Activated naive CD4-positive, alpha-beta T cell treated with anti-CD3 and anti-CD28 coated beads, Interleukin-2, amount 50 U/mL, for 24 hours (primary cell): ENCODE data around the gene CSGALNACT2.

Source experiments
- H3K27ac Mint-ChIP-seq: one replicate; pipeline ENCODE4 v1.8.0; 2021; ENCODE audit warnings: mild to moderate bottlenecking, mixed read lengths
- H3K27me3 Mint-ChIP-seq: one replicate; pipeline ENCODE4 v1.8.0; 2021; ENCODE audit warnings: mixed read lengths
- H3K36me3 Mint-ChIP-seq: one replicate; pipeline ENCODE4 v1.8.0; 2021; ENCODE audit warnings: mixed read lengths
- H3K4me1 Mint-ChIP-seq: one replicate; pipeline ENCODE4 v1.8.0; 2021; ENCODE audit warnings: mixed read lengths
- H3K4me3 Mint-ChIP-seq: one replicate; pipeline ENCODE4 v1.8.0; 2021; ENCODE audit warnings: mild to moderate bottlenecking, mixed read lengths
- H3K9me3 Mint-ChIP-seq: one replicate; pipeline ENCODE4 v1.8.0; 2021; ENCODE audit warnings: mixed read lengths

Gene CSGALNACT2

GRCh38 chr10:43204943-43205671, 66.9 kb downstream of the CSGALNACT2 start:
- H3K4me1 Mint-ChIP-seq = peaks cover 7% of the 10 kb centered on the region
- H3K9me3 Mint-ChIP-seq = no peaks in the 10 kb centered on the region
- H3K27me3 Mint-ChIP-seq = no peaks in the 10 kb centered on the region
- no peaks in the 10 kb centered on the region for H3K36me3 Mint-ChIP-seq
- H3K27ac Mint-ChIP-seq = no peak overlapping the region
- H3K4me3 Mint-ChIP-seq = no peak overlapping the region

DNA sequence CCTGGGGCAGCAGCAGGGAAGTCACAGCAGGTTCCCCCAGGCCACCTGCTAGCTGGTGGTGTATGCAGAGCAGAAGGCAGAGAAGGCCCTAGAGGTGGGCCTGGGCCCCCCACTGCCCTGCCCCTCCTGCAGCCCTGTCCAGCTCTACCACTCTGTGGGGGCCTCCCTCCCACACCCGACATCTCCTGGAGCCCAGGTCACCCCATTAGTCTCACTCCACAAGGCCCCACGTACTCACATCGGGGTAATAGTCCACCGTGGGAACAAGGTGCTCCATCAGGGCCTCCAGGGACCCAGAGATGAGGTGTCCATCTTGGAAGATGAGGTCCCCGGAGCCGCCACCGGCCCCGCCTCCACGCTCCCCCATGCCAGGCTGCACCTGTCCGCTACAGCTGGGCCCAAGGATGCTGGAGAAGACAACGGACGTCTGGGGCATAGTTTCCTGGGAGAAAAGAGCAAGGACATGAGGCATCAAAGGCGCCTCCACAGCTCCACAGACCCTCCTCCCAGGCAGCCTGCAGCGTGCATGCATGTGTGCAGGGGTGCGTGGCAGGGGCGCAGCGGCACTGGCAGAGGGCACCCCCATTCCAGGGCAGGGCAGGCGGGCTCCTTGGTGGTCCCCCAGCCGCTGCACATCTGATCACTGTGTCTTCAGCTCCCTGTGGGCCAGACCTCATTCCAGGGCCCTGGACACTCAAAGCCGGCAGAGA, 67.6 kb downstream of the CSGALNACT2 start:
- H3K27ac Mint-ChIP-seq = no peak overlapping the region
- H3K4me1 Mint-ChIP-seq = peaks cover 7% of the 10 kb centered on the region
- no peak overlapping the region for H3K4me3 Mint-ChIP-seq
- H3K36me3 Mint-ChIP-seq = no peaks in the 10 kb centered on the region
- H3K9me3 Mint-ChIP-seq = no peaks in the 10 kb centered on the region
- H3K27me3 Mint-ChIP-seq = no peaks in the 10 kb centered on the region

DNA sequence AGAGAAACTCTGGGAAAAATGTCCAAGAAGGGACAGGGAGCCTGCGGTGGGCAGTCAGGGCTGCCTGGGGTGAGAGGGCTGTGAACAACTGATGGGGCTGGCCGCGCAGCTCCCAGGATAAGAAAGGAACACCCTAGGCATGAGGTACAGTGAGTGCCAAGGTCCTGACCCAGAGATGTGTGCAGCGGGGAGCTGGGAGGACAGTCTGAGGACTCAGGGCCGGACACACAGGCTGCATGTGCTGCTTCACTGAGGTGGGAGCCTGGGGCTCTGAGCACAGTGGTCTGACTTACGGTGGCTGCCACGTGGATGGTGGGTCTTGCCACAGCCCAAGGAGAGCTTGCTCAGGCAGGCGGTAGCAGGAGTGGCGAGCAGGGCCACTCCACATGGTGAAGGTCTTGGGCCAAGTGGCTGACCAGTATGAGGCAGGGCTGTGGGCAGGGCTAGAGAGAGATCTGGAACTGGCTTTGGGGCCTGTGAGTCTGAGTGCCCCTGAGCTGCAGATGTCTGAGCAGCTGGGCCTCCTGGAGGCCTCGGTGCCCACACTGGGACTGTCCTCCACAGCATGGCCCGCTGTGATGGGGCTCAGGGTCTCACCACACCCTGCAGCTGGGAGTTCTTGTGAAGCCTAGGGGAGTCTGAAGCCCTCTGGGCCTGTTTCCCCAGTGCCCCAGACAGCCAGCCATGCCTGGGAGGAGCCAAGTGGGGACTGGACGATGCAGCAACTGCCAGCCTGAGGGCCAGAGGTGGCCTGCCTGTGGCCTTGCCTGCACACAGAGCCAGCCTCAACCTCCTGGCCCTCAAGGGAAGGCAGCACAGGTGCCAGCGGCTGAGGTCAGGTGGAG, 68.4 kb downstream of the CSGALNACT2 start:
- no peaks in the 10 kb centered on the region for H3K27me3 Mint-ChIP-seq
- H3K4me1 Mint-ChIP-seq = peaks cover 4% of the 10 kb centered on the region
- no peaks in the 10 kb centered on the region for H3K36me3 Mint-ChIP-seq
- no peaks in the 10 kb centered on the region for H3K9me3 Mint-ChIP-seq
- no peak overlapping the region for H3K27ac Mint-ChIP-seq
- H3K4me3 Mint-ChIP-seq = no peak overlapping the region

- no peak overlapping the region for H3K27ac Mint-ChIP-seq
- H3K4me3 Mint-ChIP-seq = no peak overlapping the region
- no peaks in the 10 kb centered on the region for H3K9me3 Mint-ChIP-seq
- no peaks in the 10 kb centered on the region for H3K4me1 Mint-ChIP-seq
- no peaks in the 10 kb centered on the region for H3K36me3 Mint-ChIP-seq
- H3K27me3 Mint-ChIP-seq = no peaks in the 10 kb centered on the region
Measured at GRCh38 chr10:43208147-43209073, 70.2 kb downstream of the CSGALNACT2 start.

- Mint-ChIP-seq H3K9me3 (no peaks in the 10 kb centered on the region), H3K4me3 (no peak overlapping the region), H3K27me3 (no peaks in the 10 kb centered on the region)
Measured at GRCh38 chr10:43209074-43209455, 70.8 kb downstream of the CSGALNACT2 start.

DNA sequence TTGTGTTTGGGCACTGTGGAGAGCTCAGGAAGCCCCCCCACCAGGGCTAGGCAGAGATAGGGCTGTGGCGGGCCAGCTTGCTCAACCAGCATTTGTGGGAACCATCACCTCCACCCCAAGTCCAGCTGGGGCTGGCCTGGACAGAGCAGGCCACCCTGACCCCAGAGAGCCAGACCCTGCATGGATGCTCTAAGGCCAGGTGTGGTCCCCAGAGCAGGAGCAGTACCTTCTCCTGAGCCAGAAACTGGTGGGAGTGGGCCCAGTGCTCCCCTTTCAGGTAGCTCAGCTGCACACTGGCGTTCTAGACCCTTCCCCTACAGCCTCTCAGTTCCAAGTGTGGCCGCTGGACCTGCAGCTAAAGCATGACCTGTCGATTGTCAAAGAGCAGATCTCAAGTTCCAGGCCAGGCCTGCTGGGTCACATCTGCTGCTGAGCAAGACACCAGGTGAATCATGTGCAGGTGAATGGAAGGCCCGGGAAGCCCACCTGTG, 71.5 kb downstream of the CSGALNACT2 start:
- no peak overlapping the region for H3K27ac Mint-ChIP-seq
- H3K4me3 Mint-ChIP-seq = no peak overlapping the region
- no peaks in the 10 kb centered on the region for H3K27me3 Mint-ChIP-seq
- H3K4me1 Mint-ChIP-seq = no peaks in the 10 kb centered on the region
- H3K9me3 Mint-ChIP-seq = no peaks in the 10 kb centered on the region
- H3K36me3 Mint-ChIP-seq = no peaks in the 10 kb centered on the region

More at GRCh38 chr10:43209074-43209455, 70.8 kb downstream of the CSGALNACT2 start:
- Mint-ChIP-seq H3K36me3 (no peaks in the 10 kb centered on the region), H3K27ac (no peak overlapping the region), H3K4me1 (no peaks in the 10 kb centered on the region)

DNA sequence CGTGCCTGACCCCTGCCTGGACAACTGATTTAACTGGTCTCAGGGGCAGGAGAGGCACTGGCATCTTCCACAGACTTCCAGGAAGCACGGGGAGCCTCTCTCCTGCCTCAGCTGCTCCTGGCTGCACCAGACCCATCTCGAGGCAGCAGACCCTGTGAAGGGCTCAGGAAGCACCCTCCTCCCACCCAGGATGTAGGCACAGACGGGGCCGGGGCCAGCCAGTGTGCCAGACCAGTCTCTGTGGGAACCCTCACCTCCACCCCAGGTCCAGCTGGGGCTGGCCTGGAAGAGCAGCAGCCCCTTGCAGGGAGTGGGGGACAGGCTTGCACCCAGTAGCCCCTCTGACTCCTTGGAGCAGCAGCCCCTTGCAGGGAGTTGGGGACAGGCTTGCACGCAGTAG, 72.3 kb downstream of the CSGALNACT2 start:
- no peaks in the 10 kb centered on the region for H3K36me3 Mint-ChIP-seq
- H3K27me3 Mint-ChIP-seq = no peaks in the 10 kb centered on the region
- H3K9me3 Mint-ChIP-seq = no peaks in the 10 kb centered on the region
- H3K4me1 Mint-ChIP-seq = no peaks in the 10 kb centered on the region
- H3K4me3 Mint-ChIP-seq = no peak overlapping the region
- no peak overlapping the region for H3K27ac Mint-ChIP-seq

- Mint-ChIP-seq H3K27me3 (no peaks in the 10 kb centered on the region), H3K27ac (no peak overlapping the region), H3K4me3 (no peak overlapping the region), H3K9me3 (no peaks in the 10 kb centered on the region), H3K36me3 (no peaks in the 10 kb centered on the region), H3K4me1 (no peaks in the 10 kb centered on the region)
Measured at GRCh38 chr10:43211030-43211429, 72.8 kb downstream of the CSGALNACT2 start.

DNA sequence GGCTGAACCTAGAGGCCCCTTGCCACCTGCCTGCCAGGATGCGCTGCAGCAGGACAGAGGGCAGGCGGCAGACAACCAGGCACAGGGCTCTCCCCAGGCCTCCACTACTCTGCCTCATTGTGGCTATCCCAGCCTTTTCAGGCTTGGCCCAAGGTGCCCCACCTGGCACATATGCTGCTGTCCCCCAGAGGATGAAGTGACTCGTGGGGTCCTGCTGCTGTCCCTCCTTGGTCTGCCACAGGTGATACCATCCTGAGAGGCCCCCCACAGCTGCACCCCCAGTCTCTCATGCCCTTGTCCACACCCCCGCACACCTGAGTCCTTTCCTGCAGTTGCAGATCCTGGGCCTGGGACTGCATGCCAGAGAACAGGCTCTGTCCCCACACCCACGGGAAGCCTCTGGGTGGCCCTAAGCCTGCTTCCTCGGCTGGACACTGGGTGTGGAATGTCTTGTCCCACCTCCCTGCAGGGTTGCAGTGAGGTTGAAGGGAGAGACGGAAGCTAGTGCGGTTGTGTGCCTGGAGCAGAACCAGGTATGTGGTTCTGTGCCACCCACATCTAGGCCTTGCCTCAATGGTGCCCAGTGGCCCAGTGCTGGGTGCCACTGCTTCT, 73.3 kb downstream of the CSGALNACT2 start:
- no peak overlapping the region for H3K4me3 Mint-ChIP-seq

DNA sequence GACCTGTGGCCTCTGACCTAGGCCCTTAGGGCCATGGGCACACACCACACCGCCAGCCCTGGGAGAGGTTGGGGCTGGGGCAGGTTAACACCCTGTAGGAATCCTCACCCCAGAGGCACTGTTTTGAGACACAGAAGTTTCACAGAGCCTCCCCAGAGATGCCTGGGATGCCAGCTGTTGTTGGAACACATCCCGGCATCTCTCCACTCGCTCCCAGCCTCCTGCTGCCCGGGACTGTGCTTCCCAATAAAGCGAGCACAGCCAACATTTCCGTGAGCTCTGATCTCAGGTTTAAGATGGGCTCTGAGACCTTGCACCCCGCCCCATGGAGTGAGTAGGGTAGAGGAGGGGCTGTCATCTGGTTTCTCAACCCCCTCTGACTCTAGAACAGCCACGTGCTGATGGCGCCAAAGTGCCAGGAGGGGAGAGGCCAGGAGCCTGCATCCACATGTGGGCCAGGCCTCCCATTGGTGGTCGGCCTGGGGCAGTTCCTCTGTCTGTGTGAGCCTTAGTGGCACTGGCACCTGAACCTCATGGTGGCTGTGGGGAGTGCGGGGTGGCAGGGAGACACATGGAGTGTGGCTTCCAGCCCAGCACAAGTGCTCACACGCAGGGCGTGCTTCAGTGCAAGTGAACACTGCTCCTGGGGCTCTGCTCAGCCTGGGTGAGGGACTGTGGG, 73.9 kb downstream of the CSGALNACT2 start:
- H3K27me3 Mint-ChIP-seq = no peaks in the 10 kb centered on the region
- H3K36me3 Mint-ChIP-seq = no peaks in the 10 kb centered on the region
- H3K4me1 Mint-ChIP-seq = no peaks in the 10 kb centered on the region
- no peak overlapping the region for H3K27ac Mint-ChIP-seq
- H3K4me3 Mint-ChIP-seq = no peak overlapping the region
- H3K9me3 Mint-ChIP-seq = no peaks in the 10 kb centered on the region

More for the DNA sequence above, 73.3 kb downstream of the CSGALNACT2 start:
- Mint-ChIP-seq H3K27ac (no peak overlapping the region), H3K9me3 (no peaks in the 10 kb centered on the region), H3K4me1 (no peaks in the 10 kb centered on the region), H3K27me3 (no peaks in the 10 kb centered on the region), H3K36me3 (no peaks in the 10 kb centered on the region)

GRCh38 chr10:43214071-43214955, 76.1 kb downstream of the CSGALNACT2 start:
- no peak overlapping the region for H3K27ac Mint-ChIP-seq
- no peak overlapping the region for H3K4me3 Mint-ChIP-seq
- no peaks in the 10 kb centered on the region for H3K9me3 Mint-ChIP-seq
- no peaks in the 10 kb centered on the region for H3K4me1 Mint-ChIP-seq
- H3K36me3 Mint-ChIP-seq = no peaks in the 10 kb centered on the region
- H3K27me3 Mint-ChIP-seq = no peaks in the 10 kb centered on the region

DNA sequence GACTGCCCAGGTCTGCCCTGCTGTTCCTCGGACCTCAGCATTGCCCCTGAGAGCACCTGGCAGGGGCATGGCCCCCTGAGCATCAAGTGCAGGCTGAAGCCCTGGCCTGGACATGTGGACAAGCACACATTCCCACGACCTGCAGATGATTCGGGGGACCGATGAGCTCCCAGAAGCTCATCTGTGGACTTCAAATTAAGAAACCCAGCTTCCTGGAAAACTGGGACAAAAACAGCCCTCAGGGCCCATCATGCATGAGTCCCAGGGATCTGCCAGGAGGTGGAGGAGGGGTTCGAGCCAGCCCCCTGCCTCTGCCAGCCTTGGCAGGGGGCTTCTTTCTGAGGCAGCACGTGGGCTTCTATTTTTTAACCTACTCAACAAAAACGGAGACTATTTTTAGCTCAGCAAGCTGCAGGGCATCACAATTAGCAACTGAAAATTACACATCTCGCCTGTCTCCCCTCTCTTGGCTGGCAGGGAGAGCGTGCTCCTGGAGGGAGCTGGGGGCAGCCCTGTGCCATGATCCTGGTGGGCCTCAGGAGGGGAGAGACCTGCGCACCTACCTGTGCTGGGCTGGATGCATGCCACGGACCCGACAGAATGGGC, 76.8 kb downstream of the CSGALNACT2 start:
- Mint-ChIP-seq H3K9me3 (no peaks in the 10 kb centered on the region), H3K4me1 (no peaks in the 10 kb centered on the region), H3K36me3 (no peaks in the 10 kb centered on the region), H3K27me3 (no peaks in the 10 kb centered on the region), H3K27ac (no peak overlapping the region), H3K4me3 (no peak overlapping the region)
